NCI-H748 (cell line): ENCODE measurements around the gene GALNT4.

Source experiments
- DNase-seq: peaks from one replicate; lab custom pipeline; 2025; ENCODE audit not compliant: unreplicated experiment; lab: John Stamatoyannopoulos, UW

Gene GALNT4

DNA sequence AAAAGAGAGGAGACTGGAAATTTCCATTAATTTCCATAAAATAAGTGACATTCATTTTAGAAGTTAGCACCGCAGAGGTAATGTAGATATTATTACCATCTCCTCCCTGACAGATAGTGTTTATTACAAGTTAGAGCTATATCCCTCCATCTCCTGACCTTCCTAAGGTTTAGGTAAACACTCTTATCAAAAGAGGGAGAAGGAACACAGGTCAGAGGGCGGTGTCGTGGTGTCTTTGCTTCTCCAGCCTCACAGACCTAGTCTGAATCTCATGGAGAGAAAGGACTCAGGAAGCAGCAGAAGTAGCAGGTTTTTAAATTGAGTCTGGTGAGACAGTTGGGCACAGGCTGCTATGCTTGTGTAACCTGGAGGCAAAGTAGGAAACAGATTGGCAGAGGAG lies 12.8 kb upstream of the GALNT4 start:
- DNase-seq: no peak

- peak; percentile 50 for DNase-seq
Observed at GRCh38 chr12:89529738-89530137, 5.1 kb upstream of the GALNT4 start.

DNA sequence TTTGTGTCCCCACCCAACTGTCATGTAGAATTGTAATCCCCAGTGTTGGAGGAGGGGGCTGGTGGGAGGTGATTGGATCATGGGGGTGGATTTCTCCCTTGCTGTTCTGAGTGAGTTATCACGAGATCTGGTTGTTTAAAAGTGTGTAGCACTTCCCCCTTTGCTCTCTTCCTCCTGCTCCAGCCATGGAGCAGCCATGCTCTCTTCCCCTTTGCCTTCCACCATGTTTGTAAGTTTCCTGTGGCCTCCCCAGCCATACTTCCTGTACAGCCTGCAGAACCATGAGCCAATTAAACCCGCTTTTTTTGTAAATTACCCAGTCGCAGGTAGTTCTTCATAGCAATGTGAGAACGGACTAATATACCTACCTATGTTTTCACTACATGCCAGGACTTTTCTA lies 3.8 kb upstream of the GALNT4 start:
- no peak for DNase-seq

DNA sequence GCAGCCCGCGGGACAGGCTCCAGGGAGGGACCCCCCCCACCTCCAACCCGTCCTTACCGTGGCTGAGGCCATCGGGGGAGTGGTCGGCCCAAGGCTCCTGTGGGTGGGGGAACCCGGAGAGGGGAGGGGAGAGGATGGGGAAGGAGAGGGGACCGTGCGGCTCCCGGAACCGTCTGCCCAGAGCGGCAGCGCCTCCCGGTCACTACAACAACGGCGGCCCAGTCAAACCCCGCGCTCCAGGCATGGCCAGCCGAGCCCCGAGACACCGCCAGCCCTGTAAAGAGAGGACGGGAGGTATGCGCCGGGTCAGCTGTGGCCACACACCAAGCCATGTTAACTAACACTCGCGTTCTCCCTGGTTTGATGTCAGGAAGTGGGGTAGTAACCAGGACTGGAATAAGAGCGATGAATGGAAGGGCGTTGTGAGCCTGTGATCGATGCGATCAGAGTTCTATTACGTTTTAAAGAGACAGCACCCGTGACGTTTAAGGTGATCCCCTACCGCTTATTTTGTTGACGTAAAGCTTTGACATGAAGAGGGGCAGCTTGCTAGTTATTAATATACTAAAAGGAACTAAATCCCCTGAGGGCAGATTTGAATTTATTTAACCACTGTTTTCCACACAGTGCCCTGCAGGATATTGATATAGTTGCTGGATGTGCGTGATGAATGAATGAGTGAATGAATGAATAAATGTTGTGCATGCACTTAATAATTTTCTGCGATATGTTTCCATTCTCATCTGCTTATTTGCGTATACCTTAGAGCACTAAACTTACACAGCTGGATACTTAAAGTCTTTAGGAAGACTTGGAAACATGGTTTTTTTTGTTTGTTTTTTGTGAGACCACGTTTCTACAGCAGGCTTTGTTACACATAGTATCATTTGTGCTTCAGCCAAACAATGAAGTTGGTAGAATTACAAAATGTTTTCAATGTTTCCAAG lies 1.5 kb upstream of the GALNT4 start, which contains the start of gene POC1B:
POC1B (minus strand) TSS at position 224 of the 947 bp plus-strand sequence; CDS start at position 72, 152 bp downstream.
- peak; percentile 93 for DNase-seq

DNA sequence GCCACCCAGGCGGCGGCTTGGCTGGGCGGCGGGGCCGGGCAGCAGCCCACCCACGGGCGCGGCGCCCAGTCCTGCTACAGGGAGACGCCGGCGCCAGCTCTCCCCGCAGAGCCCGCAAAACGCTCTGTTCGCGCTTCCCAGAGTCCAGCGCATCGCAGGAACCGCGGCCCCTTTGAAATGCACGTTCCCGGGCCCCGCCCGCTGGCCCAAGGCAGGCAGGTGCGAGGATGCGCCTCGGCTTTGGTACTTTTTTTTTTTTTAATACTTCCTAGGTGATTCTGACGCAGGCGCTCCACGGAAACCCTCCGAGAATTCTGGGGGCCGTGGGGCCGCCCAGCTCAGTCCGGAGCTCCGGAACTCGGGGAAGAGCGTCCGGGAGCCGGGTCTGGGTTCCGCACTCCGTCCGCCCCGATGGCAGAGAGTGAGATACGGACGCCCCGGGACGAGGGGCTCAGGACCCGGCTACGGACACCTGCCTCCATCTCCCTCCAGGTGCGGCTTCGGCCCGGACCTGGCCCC lies 768 bp upstream of the GALNT4 start:
- DNase-seq: peak; percentile 72

- no peak for DNase-seq
Observed at GRCh38 chr12:89523843-89524540, 604 bp downstream of the GALNT4 start.

DNA sequence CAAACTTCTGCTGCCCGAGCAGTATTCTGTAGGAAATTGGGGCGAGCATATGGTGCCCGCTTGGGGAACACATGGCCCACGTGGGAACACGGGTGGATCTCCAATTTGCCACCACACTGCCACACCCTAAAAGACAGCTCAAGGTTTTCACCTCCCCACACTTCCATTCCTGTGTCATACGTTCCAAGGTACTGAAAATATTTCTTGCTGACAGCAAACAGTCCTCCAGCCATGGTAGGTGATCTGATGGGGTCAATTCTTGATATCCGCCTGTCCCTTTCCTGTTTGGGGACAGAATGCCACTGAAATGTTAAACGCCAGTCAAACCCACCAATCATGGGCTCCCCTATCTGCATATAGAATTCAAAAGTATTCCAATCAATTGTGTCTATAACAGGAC lies 1.2 kb downstream of the GALNT4 start:
- DNase-seq: no peak

DNA sequence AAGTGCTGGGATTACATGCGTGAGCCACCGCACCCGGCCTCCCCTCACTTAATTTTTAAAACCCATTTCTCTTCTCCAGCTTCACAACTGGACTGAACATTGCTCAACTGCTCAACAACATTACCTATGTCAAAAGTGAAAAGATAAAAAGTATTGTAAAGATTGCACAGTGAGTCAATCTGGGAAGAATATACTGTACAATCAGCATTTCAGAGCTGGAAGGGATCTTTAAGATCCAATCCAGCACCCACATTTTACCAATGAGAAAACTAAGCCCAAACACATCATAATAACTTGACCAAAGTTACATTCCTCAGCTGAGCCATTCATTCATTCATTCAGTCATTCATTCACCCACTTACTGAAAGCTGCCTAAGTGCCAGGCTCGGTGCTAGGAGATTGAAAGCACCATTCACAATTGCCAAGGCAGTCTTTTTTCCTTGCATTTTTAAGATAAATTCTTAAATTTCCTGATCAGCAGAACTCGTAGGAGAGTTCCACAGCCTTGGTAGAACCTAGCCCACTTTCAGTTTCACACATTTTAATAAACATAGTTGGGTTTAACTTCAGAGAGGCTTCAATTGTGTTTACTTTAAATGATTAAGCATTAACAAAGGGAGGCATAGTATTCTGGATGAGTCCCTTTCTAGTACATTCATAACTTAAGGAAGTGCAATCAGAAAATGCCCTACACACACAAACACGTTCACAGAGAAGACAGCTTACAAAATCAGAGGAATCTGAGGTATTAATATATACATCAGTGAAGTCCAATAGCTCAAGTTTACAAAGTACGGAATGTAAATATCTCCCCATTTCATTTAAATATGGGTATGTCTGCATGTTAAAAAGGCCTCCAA lies 3.0 kb downstream of the GALNT4 start:
- DNase-seq: no peak

DNA sequence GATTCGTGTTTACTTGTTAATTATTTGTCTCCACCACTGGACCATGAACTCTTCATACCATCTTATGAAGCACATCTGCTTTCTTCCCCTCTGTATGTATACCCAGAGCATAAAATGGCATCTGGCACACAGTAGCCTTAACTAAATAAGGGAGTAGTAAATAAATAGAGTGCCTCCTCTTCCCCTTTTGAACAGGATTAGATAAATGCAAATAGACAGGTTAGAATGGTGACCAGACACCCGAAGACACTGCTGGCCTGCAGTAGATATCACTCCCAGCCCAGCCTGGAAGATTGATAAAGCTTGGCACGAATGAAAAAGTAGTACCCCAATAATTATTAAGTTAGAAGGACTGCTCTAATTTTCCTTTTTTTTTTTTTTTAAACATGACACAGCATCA lies 6.9 kb downstream of the GALNT4 start:
- DNase-seq: no peak

GRCh38 chr12:89516633-89517032 lies 8.0 kb downstream of the GALNT4 start:
- no peak for DNase-seq

DNA sequence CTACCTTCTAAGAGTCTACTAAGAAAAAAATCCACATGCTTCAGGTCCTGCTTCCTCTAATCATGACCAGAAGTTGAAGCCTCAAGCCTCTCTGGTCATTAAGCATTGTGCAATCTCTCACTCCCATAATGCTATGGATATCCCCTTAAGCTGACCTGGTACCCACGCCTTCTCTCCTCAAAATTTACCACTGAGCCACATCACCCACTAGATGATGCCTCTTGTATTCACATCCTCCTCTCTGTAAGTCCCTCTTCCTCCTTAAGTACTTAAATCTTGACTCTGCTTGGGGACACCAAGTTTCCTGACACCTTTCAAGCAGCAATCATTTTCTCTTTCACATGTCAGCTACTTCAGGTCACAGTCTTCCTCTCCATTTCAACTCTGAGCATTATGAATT lies 9.8 kb downstream of the GALNT4 start:
- no peak for DNase-seq

DNA sequence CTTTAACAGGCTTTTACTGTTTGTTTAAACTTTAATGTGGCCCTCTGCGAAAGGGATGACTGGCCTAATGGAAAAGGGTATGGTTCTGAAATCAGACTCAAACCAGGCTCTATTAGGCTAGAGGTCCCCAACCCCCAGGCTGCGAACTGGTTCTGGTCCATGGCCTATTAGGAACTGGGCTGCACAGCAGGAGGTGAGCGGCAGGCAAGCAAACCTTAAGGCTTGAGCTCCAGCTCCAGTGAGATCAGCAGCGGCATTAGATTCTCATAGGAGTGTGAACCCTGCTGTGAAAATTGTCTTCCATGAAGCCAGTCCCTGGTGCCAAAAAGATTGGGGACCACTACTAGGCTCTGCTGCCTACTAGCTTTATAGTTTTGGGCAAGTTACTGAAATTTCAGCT lies 11.1 kb downstream of the GALNT4 start:
- DNase-seq: no peak

DNA sequence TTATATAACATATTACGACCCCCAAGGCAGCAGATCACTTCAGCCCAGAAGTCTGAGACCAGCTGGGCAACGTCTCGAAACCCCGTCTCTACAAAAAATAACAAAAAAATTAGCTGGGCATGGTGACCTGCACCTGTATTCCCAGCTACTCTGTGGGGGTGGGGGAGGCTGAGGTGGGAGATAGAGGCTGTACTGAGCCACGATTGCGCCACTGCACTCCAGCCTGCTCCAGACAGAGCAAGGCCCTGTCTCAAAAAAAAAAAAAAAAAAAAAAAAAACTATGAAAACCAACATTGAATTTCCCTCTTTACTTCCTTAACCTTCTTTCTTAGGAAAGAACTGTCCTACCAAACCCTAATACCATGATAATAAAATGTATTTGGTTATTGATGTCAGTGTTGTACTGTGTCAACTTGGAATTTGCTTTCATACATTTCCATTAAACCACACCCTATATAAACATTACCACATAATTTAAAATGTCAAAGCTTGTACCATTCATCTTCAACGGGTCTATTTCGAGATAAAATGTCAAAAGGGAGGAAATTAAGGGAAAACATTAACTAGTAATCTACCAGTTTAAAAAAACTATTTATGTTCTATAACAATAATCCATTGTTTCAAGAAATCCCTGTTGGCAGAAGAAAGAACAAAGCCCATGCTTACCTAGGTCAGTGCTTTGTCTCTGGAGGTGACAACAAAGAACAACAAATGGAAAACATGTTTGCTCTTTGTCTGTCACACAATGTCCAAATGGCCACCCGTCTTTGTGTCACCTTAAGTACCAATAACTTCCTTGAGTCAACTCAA lies 17.4 kb downstream of the GALNT4 start:
- DNase-seq: peak; percentile 83

DNA sequence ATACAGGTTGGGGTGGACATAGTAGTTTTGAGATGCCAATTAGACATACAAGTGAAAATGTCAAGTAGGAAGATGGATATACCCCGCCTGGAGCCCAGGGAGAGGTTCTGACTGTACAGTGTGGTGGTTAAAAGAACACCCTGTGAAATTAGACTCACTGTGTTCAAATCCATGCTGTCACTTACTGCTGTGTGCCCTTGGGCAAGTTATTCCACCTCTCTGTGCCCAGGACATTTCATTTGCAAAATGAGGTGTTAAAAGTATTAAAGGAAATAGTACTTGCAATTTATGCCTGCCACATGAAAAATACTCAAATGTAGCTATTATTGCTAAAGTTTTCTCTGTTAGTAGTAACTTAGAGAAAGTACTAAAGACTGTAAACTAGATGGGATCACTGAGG lies 18.5 kb downstream of the GALNT4 start:
- DNase-seq: no peak

- no peak for DNase-seq
Observed at GRCh38 chr12:89504560-89505346, 19.8 kb downstream of the GALNT4 start.

- DNase-seq: no peak
Observed at GRCh38 chr12:89501793-89502192, 22.8 kb downstream of the GALNT4 start.

GRCh38 chr12:89499857-89500256 lies 24.7 kb downstream of the GALNT4 start:
- no peak for DNase-seq

DNA sequence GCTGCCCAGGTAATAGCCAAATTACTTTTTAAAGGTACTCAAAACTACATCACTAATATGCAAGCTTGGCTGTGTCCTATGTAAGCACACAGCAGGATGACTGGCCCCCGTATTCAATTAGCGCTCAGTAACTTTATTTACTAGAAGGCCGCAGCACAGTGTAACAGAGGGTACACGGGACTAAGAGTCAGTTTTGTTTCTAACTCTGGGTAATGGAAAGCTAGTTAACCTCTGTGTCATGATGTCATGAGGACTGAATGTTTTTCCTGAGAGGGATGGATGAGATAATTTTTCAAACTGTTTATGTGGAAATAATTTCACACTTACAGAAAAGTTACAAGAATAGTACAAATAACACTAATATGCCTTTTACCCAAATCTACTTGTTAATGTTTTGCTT lies 27.1 kb downstream of the GALNT4 start:
- DNase-seq: peak; percentile 49

DNA sequence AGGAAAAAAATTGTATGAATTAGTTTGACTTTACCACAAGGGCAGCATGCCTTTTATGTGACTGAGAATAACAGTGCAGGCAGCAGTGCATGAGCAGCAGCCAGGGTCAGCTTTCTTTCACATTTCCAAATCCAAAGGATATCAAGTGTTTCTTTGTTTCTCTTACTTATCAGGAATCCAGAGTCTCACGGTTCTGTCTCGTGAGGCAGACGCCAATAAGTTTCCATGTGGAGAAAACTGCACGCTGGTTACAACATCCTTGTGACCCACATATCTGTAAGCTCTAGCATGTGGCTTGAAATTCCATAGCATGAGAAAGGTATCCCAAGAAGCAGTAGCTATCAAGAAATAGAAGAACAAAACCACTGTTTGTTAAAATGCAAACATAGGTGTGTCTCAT lies 27.6 kb downstream of the GALNT4 start:
- no peak for DNase-seq
